ENCODE measurements around the gene MDC1. TPM values are rescaled to one million over a fixed set of nuclear protein-coding genes. Genes with fewer than 3 reads are reported as not detected.
"Not testable (repeated sequence)": the region's sequence is repeated elsewhere in the genome, so short reads cannot be mapped to it uniquely, and the experiment has no call there.

The MDC1 gene
- total RNA-seq, 2 experiments from 2014 or later: 67.4 to 83.9 TPM

- no peak overlapping the region for H3K4me3 Mint-ChIP-seq
- DNase-seq: no peak
- peaks cover 13% of the 10 kb centered on the region for H3K4me1 Mint-ChIP-seq
- ATAC-seq: no peak
- H3K36me3 Mint-ChIP-seq: no peaks in the 10 kb centered on the region
- H3K9me3 Mint-ChIP-seq (ENCODE audit: low read depth): no peaks in the 10 kb centered on the region
- CTCF ChIA-PET: interaction anchor here (0.7 to 1.6 kb wide), 3 partner anchors 11 to 54 kb away, joined by 3 to 5 read pairs (median 3); no protein-coding TSS in a partner anchor
- H3K27ac Mint-ChIP-seq: no peak overlapping the region
- no peaks in the 10 kb centered on the region for H3K27me3 Mint-ChIP-seq
Measured at GRCh38 chr6:30757261-30757904, 40.3 kb upstream of the MDC1 start.

- CTCF ChIA-PET: interaction anchor here (0.8 to 1.6 kb wide), 5 partner anchors 12 to 346 kb away, joined by 3 to 5 read pairs (median 3); partner anchors contain the start of gene IER3
- not testable (repeated sequence) for ATAC-seq; H3K27ac Mint-ChIP-seq; DNase-seq; H3K4me1 Mint-ChIP-seq; H3K4me3 Mint-ChIP-seq; H3K9me3 Mint-ChIP-seq (ENCODE audit: low read depth); H3K36me3 Mint-ChIP-seq; H3K27me3 Mint-ChIP-seq
Measured at GRCh38 chr6:30756405-30757003, 39.4 kb upstream of the MDC1 start.

GRCh38 chr6:30754631-30755030 lies 37.5 kb upstream of the MDC1 start:
- Mint-ChIP-seq H3K27ac (no peak overlapping the region), H3K9me3 (ENCODE audit: low read depth) (no peaks in the 10 kb centered on the region), H3K36me3 (no peaks in the 10 kb centered on the region), H3K4me3 (no peak overlapping the region), H3K4me1 (peaks cover 9% of the 10 kb centered on the region), H3K27me3 (no peaks in the 10 kb centered on the region)
- CTCF ChIA-PET: interaction anchor here (1.1 to 1.3 kb wide), 2 partner anchors 13 to 73 kb away, joined by 3 to 5 read pairs; no protein-coding TSS in a partner anchor
- ATAC-seq (no peak), DNase-seq (no peak)

- no peaks in the 10 kb centered on the region for H3K36me3 Mint-ChIP-seq
- H3K27me3 Mint-ChIP-seq: no peaks in the 10 kb centered on the region
- H3K4me3 Mint-ChIP-seq: no peak overlapping the region
- no peaks in the 10 kb centered on the region for H3K9me3 Mint-ChIP-seq (ENCODE audit: low read depth)
- no peak overlapping the region for H3K27ac Mint-ChIP-seq
- peaks cover 2% of the 10 kb centered on the region for H3K4me1 Mint-ChIP-seq
- CTCF ChIA-PET: interaction anchor here (0.5 to 1.4 kb wide), 3 partner anchors 8 to 151 kb away, joined by 3 to 6 read pairs (median 3); partner anchors contain the start of genes DHX16 and IER3
- no peak for DNase-seq
- ATAC-seq: no peak
Measured at GRCh38 chr6:30752157-30752927, 35.3 kb upstream of the MDC1 start.

GRCh38 chr6:30750379-30750668 lies 33.2 kb upstream of the MDC1 start:
- Mint-ChIP-seq H3K36me3 (no peaks in the 10 kb centered on the region), H3K27me3 (no peaks in the 10 kb centered on the region), H3K9me3 (ENCODE audit: low read depth) (no peaks in the 10 kb centered on the region), H3K4me3 (no peak overlapping the region), H3K4me1 (no peaks in the 10 kb centered on the region), H3K27ac (no peak overlapping the region)
- DNase-seq: no peak
- ATAC-seq: no peak
- CTCF ChIA-PET: no interaction called here

- no peaks in the 10 kb centered on the region for H3K9me3 Mint-ChIP-seq (ENCODE audit: low read depth)
- H3K4me3 Mint-ChIP-seq: no peak overlapping the region
- DNase-seq: no peak
- CTCF ChIA-PET: no interaction called here
- no peaks in the 10 kb centered on the region for H3K36me3 Mint-ChIP-seq
- no peak for ATAC-seq
- no peak overlapping the region for H3K27ac Mint-ChIP-seq
- peaks cover 3% of the 10 kb centered on the region for H3K4me1 Mint-ChIP-seq
- H3K27me3 Mint-ChIP-seq: no peaks in the 10 kb centered on the region
Measured at GRCh38 chr6:30749554-30750378, 32.7 kb upstream of the MDC1 start.

- no peak for ATAC-seq
- DNase-seq: no peak
- CTCF ChIA-PET: interaction anchor here (0.8 kb wide), 1 partner anchor 80 kb away, joined by 4 read pairs; no protein-coding TSS in a partner anchor
- H3K27me3 Mint-ChIP-seq: no peaks in the 10 kb centered on the region
- peaks cover 7% of the 10 kb centered on the region for H3K4me1 Mint-ChIP-seq
- H3K36me3 Mint-ChIP-seq: no peaks in the 10 kb centered on the region
- H3K27ac Mint-ChIP-seq: no peak overlapping the region
- no peak overlapping the region for H3K4me3 Mint-ChIP-seq
- no peaks in the 10 kb centered on the region for H3K9me3 Mint-ChIP-seq (ENCODE audit: low read depth)
Measured at GRCh38 chr6:30748851-30749540, 31.9 kb upstream of the MDC1 start.

- H3K36me3 Mint-ChIP-seq: peaks cover 2% of the 10 kb centered on the region
- H3K27ac Mint-ChIP-seq: no peak overlapping the region
- no peaks in the 10 kb centered on the region for H3K9me3 Mint-ChIP-seq (ENCODE audit: low read depth)
- no peaks in the 10 kb centered on the region for H3K27me3 Mint-ChIP-seq
- peaks cover 14% of the 10 kb centered on the region for H3K4me1 Mint-ChIP-seq
- ATAC-seq: no peak
- CTCF ChIA-PET: interaction anchor here (0.7 to 1.7 kb wide), 5 partner anchors 12 to 81 kb away, joined by 3 to 5 read pairs (median 4); no protein-coding TSS in a partner anchor
- H3K4me3 Mint-ChIP-seq: no peak overlapping the region
- DNase-seq: no peak
Measured at GRCh38 chr6:30747902-30748769, 31.1 kb upstream of the MDC1 start.

GRCh38 chr6:30747300-30747687 lies 30.2 kb upstream of the MDC1 start:
- peaks cover 15% of the 10 kb centered on the region for H3K4me1 Mint-ChIP-seq
- ATAC-seq: no peak

GRCh38 chr6:30744054-30744805 lies 27.1 kb upstream of the MDC1 start, which contains the start of gene IER3:
TSS of gene IER3 (minus strand) at chr6:30744547. CDS start at chr6:30744518, 29 bp downstream.
- no peaks in the 10 kb centered on the region for H3K27me3 Mint-ChIP-seq
- peak; percentile 49 for ATAC-seq
- peak within 1 kb of the TSS; percentile 95 for H3K4me3 Mint-ChIP-seq
- peaks cover 29% of the 10 kb centered on the region for H3K36me3 Mint-ChIP-seq
- peaks cover 42% of the 10 kb centered on the region for H3K4me1 Mint-ChIP-seq
- DNase-seq: peak; percentile 80
- CTCF ChIA-PET: interaction anchor here (0.6 to 6.4 kb wide), 17 partner anchors 8 to 147 kb away, joined by 3 to 35 read pairs (median 4); no protein-coding TSS in a partner anchor
- H3K27ac Mint-ChIP-seq: peak within 1 kb of the TSS; percentile 86
- no peaks in the 10 kb centered on the region for H3K9me3 Mint-ChIP-seq (ENCODE audit: low read depth)

More at GRCh38 chr6:30747300-30747687, 30.2 kb upstream of the MDC1 start:
- Mint-ChIP-seq H3K4me3 (no peak overlapping the region), H3K27ac (peak overlapping the region; percentile 5), H3K27me3 (no peaks in the 10 kb centered on the region), H3K9me3 (ENCODE audit: low read depth) (no peaks in the 10 kb centered on the region), H3K36me3 (peaks cover 2% of the 10 kb centered on the region)
- no peak for DNase-seq
- CTCF ChIA-PET: interaction anchor here (0.7 to 1.9 kb wide), 6 partner anchors 11 to 168 kb away, joined by 3 to 5 read pairs (median 4); no protein-coding TSS in a partner anchor

All from activated CD8-positive, alpha-beta memory T cell treated with anti-CD3 and anti-CD28 coated beads, Interleukin-2, amount 10 ng/mL, durations not matched to agents 7 days and 5 days (primary cell).